Right atrium auricular region (tissue), 2 donors: ENCODE measurements around the gene FBXO46. TPM values are rescaled to one million over a fixed set of nuclear protein-coding genes. Genes with fewer than 3 reads are reported as not detected.

ENCODE experiments used
- DNase-seq: peaks from one replicate; pipeline ENCODE4 v3.0.0-alpha.2; 2019; ENCODE audit warnings: low spot score
- H3K27ac ChIP-seq, 2 donors: fragments of 200-600 bp; sonication (generic); 1 replicate in 1 of 2; 2 replicates in 1 of 2; pipeline ENCODE4 v1.5.1; 2016 to 2019
- H3K27me3 ChIP-seq, 2 donors: fragments of 200-600 bp; sonication (generic); one replicate each; pipeline versions ENCODE4 v1.5.1 to v1.6.0; 2017 to 2019
- H3K36me3 ChIP-seq: fragments of 200-600 bp; sonication (generic); one replicate; pipeline ENCODE4 v1.5.1; 2016
- H3K4me1 ChIP-seq, 2 donors: fragments of 200-600 bp; sonication (generic); one replicate each; pipeline versions ENCODE4 v1.5.1 to v1.6.0; 2017 to 2019
- H3K4me3 ChIP-seq, 2 donors: fragments of 200-600 bp; sonication (generic); 1 replicate in 1 of 2; 2 replicates in 1 of 2; pipeline ENCODE4 v1.5.1; 2017 to 2019; ENCODE audit warnings: mild to moderate bottlenecking in 1 of 2, moderate library complexity in 1 of 2
- H3K9me3 ChIP-seq, 2 donors: fragments of 200-600 bp; sonication (generic); one replicate each; pipeline ENCODE4 v1.5.1; 2019
- CTCF ChIP-seq, 2 donors: fragments of 200-600 bp; sonication (generic); IDR thresholded peaks; one replicate each; pipeline ENCODE4 v1.5.1; 2019; ENCODE audit warnings: antibody characterized with exemption in 2 of 2
- microRNA counts, 2 donors: library from miRNA; unstranded; fragments of <30 nt; microRNA quantifications; one replicate each; lab custom pipeline; 2016 to 2017
- microRNA-seq, 2 donors: library from miRNA; unstranded; fragments of <30 nt; microRNA quantifications; one replicate each; pipeline ENCODE4, GENCODE V29; 2016 to 2017; ENCODE audit warnings: borderline number of aligned reads in 2 of 2, borderline replicate concordance in 1 of 2
- total RNA-seq, 2 donors: library from RNA; depleted of rRNA; stranded (reverse); fragments of >200 nt; gene quantifications; one replicate each; pipeline ENCODE4 v1.1.0, GENCODE V29; 2016

The FBXO46 gene
- total RNA-seq, 2 donors from 2014 or later = 11.6 to 12.1 TPM

GRCh38 chr19:45668342-45668871 lies 62.3 kb downstream of the FBXO46 start:
- Histone ChIP-seq H3K27me3 (peaks cover 0 to 5% of the 10 kb centered on the region in 2 donors), H3K9me3 (no peaks in the 10 kb centered on the region), H3K4me3 (peak overlapping the region; percentile 54 to 57), H3K36me3 (no peaks in the 10 kb centered on the region), H3K4me1 (peaks cover 0 to 27% of the 10 kb centered on the region in 2 donors), H3K27ac (peak overlapping the region; percentile 52 to 83)
- no peak for TF ChIP-seq CTCF (IDR thresholded peaks at IDR 0.05)
- DNase-seq = no peak

- peak; percentile 61 for DNase-seq
- Histone ChIP-seq H3K27ac (peak within 1 kb of the TSS; percentile 52 to 83), H3K9me3 (no peaks in the 10 kb centered on the region), H3K4me3 (peak within 1 kb of the TSS; percentile 54 to 57), H3K4me1 (peaks cover 0 to 27% of the 10 kb centered on the region in 2 donors), H3K36me3 (no peaks in the 10 kb centered on the region), H3K27me3 (peaks cover 0 to 5% of the 10 kb centered on the region in 2 donors)
- TF ChIP-seq CTCF (IDR thresholded peaks at IDR 0.05) = no peak
Observed at GRCh38 chr19:45667620-45668341, 62.9 kb downstream of the FBXO46 start, which contains the start of gene GIPR. Gene GIPR, plus strand, starts transcription at chr19:45668221. Its CDS starts 1,300 bp downstream, at chr19:45669521.

GRCh38 chr19:45664575-45664974 lies 66.1 kb downstream of the FBXO46 start:
- no peaks in the 10 kb centered on the region for H3K27me3 ChIP-seq
- TF ChIP-seq CTCF (IDR thresholded peaks at IDR 0.05) = no peak
- peaks cover 0 to 20% of the 10 kb centered on the region in 2 donors for H3K4me1 ChIP-seq
- no peak for DNase-seq
- H3K36me3 ChIP-seq = no peaks in the 10 kb centered on the region
- H3K9me3 ChIP-seq = no peaks in the 10 kb centered on the region
- no peak overlapping the region for H3K4me3 ChIP-seq
- H3K27ac ChIP-seq = no peak overlapping the region

GRCh38 chr19:45663800-45664199 lies 66.9 kb downstream of the FBXO46 start:
- Histone ChIP-seq H3K9me3 (no peaks in the 10 kb centered on the region), H3K4me1 (peaks cover 0 to 13% of the 10 kb centered on the region in 2 donors), H3K27ac (no peak overlapping the region), H3K27me3 (no peaks in the 10 kb centered on the region), H3K36me3 (no peaks in the 10 kb centered on the region), H3K4me3 (no peak overlapping the region)
- no peak for TF ChIP-seq CTCF (IDR thresholded peaks at IDR 0.05)
- no peak for DNase-seq

GRCh38 chr19:45660636-45661035 lies 70.1 kb downstream of the FBXO46 start:
- Histone ChIP-seq H3K27me3 (no peaks in the 10 kb centered on the region), H3K36me3 (no peaks in the 10 kb centered on the region)

More at GRCh38 chr19:45660636-45661035, 70.1 kb downstream of the FBXO46 start:
- H3K27ac ChIP-seq = no peak overlapping the region
- TF ChIP-seq CTCF (IDR thresholded peaks at IDR 0.05) = no peak
- no peaks in the 10 kb centered on the region for H3K4me1 ChIP-seq
- no peak for DNase-seq
- H3K4me3 ChIP-seq = no peak overlapping the region
- no peaks in the 10 kb centered on the region for H3K9me3 ChIP-seq

MicroRNAs encoded within 50 kb of the gene (microRNA counts, 767-probe panel; counts per million panel counts)
- microRNA hsa-miR-642a-5p (lab: Ali Mortazavi, UCI) (3,022 to 7,640 counts per million in 2 donors), microRNA hsa-miR-642b-3p (lab: Ali Mortazavi, UCI) (0 to 31.0 counts per million in 2 donors)

Small RNA genes within 50 kb of the gene (microRNA-seq; reads per million reads assigned to microRNA genes)
- 0 reads per million in 2 donors for gene MIR642A
- 0 reads per million in 2 donors for gene MIR642B

Other genes with a start within 250 kb of the FBXO46 start
- 10 to 100 TPM; 22.8 to 24.0 TPM for gene RTN2, start 233.8 kb downstream of the FBXO46 start, total RNA-seq
- gene PPM1N, start 232.5 kb downstream of the FBXO46 start, total RNA-seq = 1 to 10 TPM in 1 of 2 donors, not detected in 1; 1.8 TPM
- 10 to 100 TPM; 61.4 to 61.7 TPM for gene VASP, start 223.4 kb downstream of the FBXO46 start, total RNA-seq
- 10 to 100 TPM; 15.8 to 33.5 TPM for gene OPA3, start 146.1 kb downstream of the FBXO46 start, total RNA-seq
- 10 to 100 TPM in 1 of 2 donors, 1 to 10 TPM in 1; 6.2 to 12.1 TPM for gene GPR4, start 128.7 kb downstream of the FBXO46 start, total RNA-seq
- 10 to 100 TPM; 18.7 to 22.5 TPM for gene EML2, start 91.5 kb downstream of the FBXO46 start, total RNA-seq
- gene GIPR, start 62.7 kb downstream of the FBXO46 start, total RNA-seq = 1 to 10 TPM; 2.7 to 3.1 TPM
- 100 to 1,000 TPM; 158 to 201 TPM for gene SNRPD2, start 38.9 kb downstream of the FBXO46 start, total RNA-seq
- gene QPCTL, start 38.2 kb downstream of the FBXO46 start, total RNA-seq = 1 to 10 TPM; 2.4 to 3.0 TPM
- under 1 TPM; 0.78 to 0.90 TPM for gene MEIOSIN, start 2.5 kb upstream of the FBXO46 start, total RNA-seq
- gene SIX5, start 38.4 kb upstream of the FBXO46 start, total RNA-seq = 10 to 100 TPM in 1 of 2 donors, 1 to 10 TPM in 1; 9.3 to 18.6 TPM
- gene DMPK, start 51.6 kb upstream of the FBXO46 start, total RNA-seq = 100 to 1,000 TPM; 107 to 214 TPM
- 10 to 100 TPM; 41.5 to 55.9 TPM for gene DMWD, start 61.9 kb upstream of the FBXO46 start, total RNA-seq
- not detected for gene RSPH6A, start 84.4 kb upstream of the FBXO46 start, total RNA-seq
- 10 to 100 TPM; 16.4 to 20.6 TPM for gene SYMPK, start 132.3 kb upstream of the FBXO46 start, total RNA-seq
- gene FOXA3, start 133.4 kb upstream of the FBXO46 start, total RNA-seq = not detected
- 10 to 100 TPM; 24.2 to 30.5 TPM for gene IRF2BP1, start 155.2 kb upstream of the FBXO46 start, total RNA-seq
- 1 to 10 TPM; 6.0 to 7.2 TPM for gene MYPOP, start 171.7 kb upstream of the FBXO46 start, total RNA-seq
- gene NANOS2, start 183.9 kb upstream of the FBXO46 start, total RNA-seq = not detected
- 1 to 10 TPM; 1.5 to 3.9 TPM for gene NOVA2, start 243.0 kb upstream of the FBXO46 start, total RNA-seq